Measurements from ENCODE around the gene TSGA10IP. TPM values are rescaled to one million over a fixed set of nuclear protein-coding genes. Genes with fewer than 3 reads are reported as not detected.
A peak's percentile ranks its signal among the peaks of the same experiment; 100 is the strongest.

Gene TSGA10IP
- total and polyA plus RNA-seq, 10 of the 15 experiments (the other 5 are each of a cell fraction or from before 2014, with no cell fraction given): not detected

GRCh38 chr11:65919141-65919572 is 26.1 kb upstream of the TSGA10IP start, which contains the start of gene DRAP1 (continued):
- TF ChIP-seq CREB1 (IDR thresholded peaks at IDR 0.05; ENCODE audit: low read depth) (peak; percentile 88), IRF5 (IDR thresholded peaks at IDR 0.05; ENCODE audit: borderline replicate concordance) (no peak), NFYB (IDR thresholded peaks at IDR 0.05; ENCODE audit: insufficient read depth, low read depth, low read length) (no peak), NBN (IDR thresholded peaks at IDR 0.05) (peak; percentile 47; the same call in 1 of the 2 replicates), KLF5 (IDR thresholded peaks at IDR 0.05; ENCODE audit: partially characterized antibody) (peak; percentile 71), CHD1 (IDR thresholded peaks at IDR 0.05; ENCODE audit: low read depth, low read length) (no peak), RBBP5 (conservative IDR thresholded peaks at IDR 0.05) (no peak), NFIC (IDR thresholded peaks at IDR 0.05; ENCODE audit: low read depth, low read length) (no peak), ZBTB33 (IDR thresholded peaks at IDR 0.05) (no peak), BHLHE40 (IDR thresholded peaks at IDR 0.05; ENCODE audit: borderline replicate concordance in 1 of 2, low read depth in 2 of 2, low read length in 1 of 2) (peak; percentile 74 to 87), POLR2AphosphoS2 (IDR thresholded peaks at IDR 0.05; ENCODE audit: low read depth, low read length) (no peak), HSF1 (IDR thresholded peaks at IDR 0.05; ENCODE audit: low read depth, low read length) (peak; percentile 65), MYC (IDR thresholded peaks at IDR 0.05; ENCODE audit: insufficient read depth, insufficient read length, insufficient replicate concordance, low read length, severe bottlenecking) (peak; percentile 23), TAF1 (IDR thresholded peaks at IDR 0.05; ENCODE audit: borderline replicate concordance, low read depth, low read length) (0 out of 2 replicates have a peak, but pooled peaks have one; percentile 20), RCOR1 (conservative IDR thresholded peaks at IDR 0.05; ENCODE audit: low read depth, low read length) (no peak), USF2 (IDR thresholded peaks at IDR 0.05; ENCODE audit: borderline replicate concordance, low read depth, low read length) (no peak), ZNF24 (IDR thresholded peaks at IDR 0.05) (peak; percentile 73), FOS (IDR thresholded peaks at IDR 0.05; ENCODE audit: borderline replicate concordance, extremely low read depth, insufficient read length) (no peak), USF1 (IDR thresholded peaks at IDR 0.05; ENCODE audit: borderline replicate concordance, extremely low read length, insufficient read depth, low read depth, low read length) (no peak), MXI1 (IDR thresholded peaks at IDR 0.05; ENCODE audit: low read depth, low read length) (peak; percentile 43), HDAC2 (IDR thresholded peaks at IDR 0.05) (no peak), CHD2 (IDR thresholded peaks at IDR 0.05; ENCODE audit: borderline replicate concordance, low read depth, low read length) (peak; percentile 74)
